DND-41 (cell line): ENCODE measurements around the gene NUCB1.

ENCODE experiments used
- ATAC-seq: fragments of 200-7000 bp; cut with Tn5 transposase; 3 replicates; pipeline ENCODE4 v1.9.1; 2021; ENCODE audit warnings: low read depth; ENCODE audit not compliant: insufficient read depth
- DNase-seq: peaks from one replicate; pipeline ENCODE4 v3.0.0-alpha.2; 2020
- H2AFZ ChIP-seq: 2 replicates; pipeline ENCODE4 v1.6.0; 2012; ENCODE audit warnings: low read depth, low read length
- H3K27ac ChIP-seq: 2 replicates; pipeline ENCODE4 v1.5.1; 2012; ENCODE audit warnings: low read length, inconsistent platforms
- H3K27me3 ChIP-seq: fragments of 200-600 bp; sonication (generic); 2 replicates; pipeline ENCODE4 v1.6.0; 2012; ENCODE audit warnings: low read length, mild to moderate bottlenecking, inconsistent platforms; ENCODE audit not compliant: insufficient read depth, poor library complexity
- H3K36me3 ChIP-seq: 2 replicates; pipeline ENCODE4 v1.5.1; 2012; ENCODE audit warnings: low read length, inconsistent platforms; ENCODE audit not compliant: insufficient read depth
- H3K4me1 ChIP-seq: 2 replicates; pipeline ENCODE4 v1.5.1; 2012; ENCODE audit warnings: mild to moderate bottlenecking, low read length; ENCODE audit not compliant: insufficient read depth
- H3K4me2 ChIP-seq: 2 replicates; pipeline ENCODE4 v1.6.0; 2012; ENCODE audit warnings: mild to moderate bottlenecking, moderate library complexity, low read length, inconsistent platforms; ENCODE audit not compliant: insufficient read depth
- H3K4me3 ChIP-seq, 2 experiments: fragments of 200-600 bp in 1 of 2; shearing (Covaris generic) in 1 of 2; 2 replicates each; pipeline ENCODE4 v1.5.1; 2012 to 2016; ENCODE audit warnings: inconsistent platforms in 2 of 2, low read length in 2 of 2, mild to moderate bottlenecking in 2 of 2, low read depth in 1 of 2, moderate library complexity in 1 of 2
- H3K79me2 ChIP-seq: 2 replicates; pipeline ENCODE4 v1.6.0; 2012; ENCODE audit warnings: low read length, inconsistent platforms; ENCODE audit not compliant: insufficient read depth
- H3K9ac ChIP-seq: 2 replicates; pipeline ENCODE4 v1.6.0; 2012; ENCODE audit warnings: low read depth, mild to moderate bottlenecking, inconsistent platforms, low read length, moderate library complexity
- H3K9me3 ChIP-seq: 2 replicates; pipeline ENCODE4 v1.5.1; 2012; ENCODE audit warnings: low read length, moderate library complexity, mild to moderate bottlenecking, inconsistent platforms; ENCODE audit not compliant: insufficient read depth, severe bottlenecking
- H4K20me1 ChIP-seq: 2 replicates; pipeline ENCODE4 v1.6.0; 2012; ENCODE audit warnings: low read length; ENCODE audit not compliant: insufficient read depth
- EZH2 ChIP-seq: IDR thresholded peaks from 3 replicates; pipeline ENCODE4 v1.6.1; 2012; ENCODE audit warnings: borderline replicate concordance, low read depth, mild to moderate bottlenecking, moderate library complexity, low read length, inconsistent platforms; ENCODE audit not compliant: severe bottlenecking
- TF ChIP-seq, protein P1 (sequence below): IDR thresholded peaks from 2 replicates; pipeline ENCODE4 v1.5.1; 2012; ENCODE audit warnings: borderline replicate concordance, low read length, moderate library complexity, mild to moderate bottlenecking; ENCODE audit not compliant: poor library complexity, severe bottlenecking; ENCODE audit errors: extremely low read depth

Gene NUCB1

DNA sequence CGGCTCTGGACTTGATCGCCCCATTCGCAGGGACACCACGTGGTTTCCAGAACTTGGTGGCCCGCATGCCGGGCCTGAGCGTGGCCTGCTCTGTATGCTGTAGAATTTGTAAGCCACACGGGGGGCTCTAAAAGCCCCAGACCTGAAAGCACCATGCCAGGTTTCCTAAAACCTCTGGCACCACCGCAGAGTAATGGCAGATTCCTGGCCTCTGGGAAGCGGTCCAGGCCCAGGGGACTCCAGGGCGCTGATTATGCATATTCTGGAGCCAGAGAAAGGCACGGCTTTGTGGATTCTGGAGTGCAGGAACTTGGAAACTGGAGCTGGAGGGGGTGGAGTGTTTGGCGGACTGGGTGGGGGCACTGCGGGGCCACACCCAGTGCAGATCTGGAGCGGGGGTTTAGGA, 68.7 kb downstream of the NUCB1 start:
- peaks cover 22% of the 10 kb centered on the region for H3K79me2 ChIP-seq
- no peak for TF ChIP-seq EZH2
- TF ChIP-seq, protein P1, sequence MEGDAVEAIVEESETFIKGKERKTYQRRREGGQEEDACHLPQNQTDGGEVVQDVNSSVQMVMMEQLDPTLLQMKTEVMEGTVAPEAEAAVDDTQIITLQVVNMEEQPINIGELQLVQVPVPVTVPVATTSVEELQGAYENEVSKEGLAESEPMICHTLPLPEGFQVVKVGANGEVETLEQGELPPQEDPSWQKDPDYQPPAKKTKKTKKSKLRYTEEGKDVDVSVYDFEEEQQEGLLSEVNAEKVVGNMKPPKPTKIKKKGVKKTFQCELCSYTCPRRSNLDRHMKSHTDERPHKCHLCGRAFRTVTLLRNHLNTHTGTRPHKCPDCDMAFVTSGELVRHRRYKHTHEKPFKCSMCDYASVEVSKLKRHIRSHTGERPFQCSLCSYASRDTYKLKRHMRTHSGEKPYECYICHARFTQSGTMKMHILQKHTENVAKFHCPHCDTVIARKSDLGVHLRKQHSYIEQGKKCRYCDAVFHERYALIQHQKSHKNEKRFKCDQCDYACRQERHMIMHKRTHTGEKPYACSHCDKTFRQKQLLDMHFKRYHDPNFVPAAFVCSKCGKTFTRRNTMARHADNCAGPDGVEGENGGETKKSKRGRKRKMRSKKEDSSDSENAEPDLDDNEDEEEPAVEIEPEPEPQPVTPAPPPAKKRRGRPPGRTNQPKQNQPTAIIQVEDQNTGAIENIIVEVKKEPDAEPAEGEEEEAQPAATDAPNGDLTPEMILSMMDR, result no peak
- H3K27ac ChIP-seq, result no peak overlapping the region
- H3K4me3 ChIP-seq, result no peak overlapping the region
- H4K20me1 ChIP-seq, result peaks cover 14% of the 10 kb centered on the region
- H3K27me3 ChIP-seq, result no peaks in the 10 kb centered on the region
- H3K9me3 ChIP-seq, result no peaks in the 10 kb centered on the region
- H3K36me3 ChIP-seq, result peaks cover 63% of the 10 kb centered on the region
- DNase-seq, result no peak
- no peak overlapping the region for H2AFZ ChIP-seq
- H3K4me2 ChIP-seq, result no peak overlapping the region
- no peak overlapping the region for H3K9ac ChIP-seq
- ATAC-seq, result no peak
- H3K4me1 ChIP-seq, result peaks cover 35% of the 10 kb centered on the region

DNA sequence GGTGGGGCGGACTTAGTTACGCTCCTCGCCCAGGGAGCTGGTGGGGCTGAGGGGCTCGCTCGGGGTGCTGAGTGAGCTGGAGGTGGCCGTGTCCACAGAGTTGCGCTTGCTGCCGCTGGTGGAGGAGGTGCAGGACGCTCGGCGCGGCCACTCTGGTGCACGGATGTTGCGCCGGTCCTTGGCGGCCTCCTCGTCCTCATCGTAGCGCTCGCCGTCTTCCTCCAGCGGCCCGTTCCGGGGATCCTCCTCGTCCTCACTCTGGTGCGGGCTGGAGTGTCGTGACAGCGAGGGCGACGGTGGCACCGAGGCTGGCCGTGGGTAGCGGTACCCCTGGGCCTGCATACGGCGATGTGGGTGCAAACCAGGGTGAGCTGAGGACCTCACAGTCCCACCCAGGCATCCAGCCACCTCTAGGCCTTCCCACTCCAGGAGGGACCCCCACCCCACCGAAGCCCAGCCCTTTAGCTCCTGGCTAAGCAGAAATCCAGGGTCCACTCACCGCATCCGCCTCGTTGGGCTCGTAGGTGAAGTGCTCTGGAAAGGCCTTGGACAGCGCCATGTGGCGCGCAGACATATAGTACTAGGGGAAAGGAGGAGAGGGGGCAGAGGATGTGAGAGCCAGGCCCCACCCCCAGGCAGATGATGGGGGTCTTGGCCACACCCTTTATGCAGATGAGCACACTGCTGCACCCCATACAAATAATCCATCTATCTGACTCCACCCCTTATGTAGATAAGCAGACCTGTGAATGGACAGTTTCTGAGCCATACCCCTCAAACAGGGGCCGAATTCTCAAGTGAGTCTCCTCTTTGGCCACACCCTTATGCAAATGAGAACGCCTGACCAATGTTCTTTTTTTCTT, 69.4 kb downstream of the NUCB1 start:
- peak overlapping the region; percentile 51; the same call in 1 of the 2 replicates for H3K27ac ChIP-seq
- peaks cover 28% of the 10 kb centered on the region for H3K4me1 ChIP-seq
- H2AFZ ChIP-seq, result no peak overlapping the region
- H4K20me1 ChIP-seq, result peaks cover 14% of the 10 kb centered on the region
- DNase-seq, result peak; percentile 84
- no peaks in the 10 kb centered on the region for H3K9me3 ChIP-seq
- H3K36me3 ChIP-seq, result peaks cover 69% of the 10 kb centered on the region
- no peak for TF ChIP-seq EZH2
- TF ChIP-seq, protein P1, result no peak
- no peak overlapping the region for H3K4me2 ChIP-seq
- no peak overlapping the region for H3K9ac ChIP-seq
- peaks cover 20% of the 10 kb centered on the region for H3K79me2 ChIP-seq
- peak; percentile 67 for ATAC-seq
- H3K4me3 ChIP-seq, result no peak overlapping the region
- H3K27me3 ChIP-seq, result no peaks in the 10 kb centered on the region

DNA sequence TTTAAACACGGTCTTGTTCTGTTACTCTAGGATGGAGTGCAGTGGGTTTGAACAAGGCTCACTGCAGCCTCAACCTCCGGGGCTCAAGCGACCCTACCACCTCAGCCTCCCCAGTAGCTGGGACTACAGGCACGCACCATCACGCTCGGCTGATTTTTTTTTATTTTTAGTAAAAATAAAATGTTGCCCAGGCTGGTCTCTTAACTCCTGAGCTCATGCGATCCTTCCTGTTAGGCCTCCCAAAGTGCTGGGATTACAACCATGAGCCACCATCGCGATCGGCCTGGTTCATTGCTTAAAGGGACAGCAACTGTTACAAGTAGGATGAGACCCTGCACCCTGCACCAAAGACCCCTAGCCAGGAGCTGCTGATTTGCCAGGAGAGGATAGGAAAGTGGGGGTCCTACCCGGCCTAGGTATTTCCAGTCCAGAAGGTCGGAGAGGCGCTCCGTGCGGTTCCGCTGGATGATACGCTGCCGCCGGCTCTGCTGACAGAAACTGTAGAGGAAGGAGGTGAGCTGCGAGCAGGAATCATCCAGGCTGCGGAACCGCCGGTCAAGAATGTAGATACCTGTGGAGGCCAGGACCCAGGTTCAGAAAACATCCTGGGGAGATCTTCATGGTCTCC, 70.1 kb downstream of the NUCB1 start:
- peaks cover 71% of the 10 kb centered on the region for H3K36me3 ChIP-seq
- ATAC-seq (no peak), DNase-seq (no peak)
- no peak overlapping the region for H3K4me3 ChIP-seq
- no peaks in the 10 kb centered on the region for H3K27me3 ChIP-seq
- H3K79me2 ChIP-seq, result peaks cover 17% of the 10 kb centered on the region
- TF ChIP-seq, protein P1, result no peak
- no peak for TF ChIP-seq EZH2
- H3K9me3 ChIP-seq, result no peaks in the 10 kb centered on the region
- no peak overlapping the region for H3K9ac ChIP-seq
- H3K4me2 ChIP-seq, result no peak overlapping the region
- peaks cover 24% of the 10 kb centered on the region for H3K4me1 ChIP-seq
- peaks cover 14% of the 10 kb centered on the region for H4K20me1 ChIP-seq
- H2AFZ ChIP-seq, result no peak overlapping the region
- H3K27ac ChIP-seq, result peak overlapping the region; percentile 7; the same call in 1 of the 2 replicates
